K562 (cell line): Measurements from ENCODE around the gene UBR1. TPM values are rescaled to one million over a fixed set of nuclear protein-coding genes. Genes with fewer than 3 reads are reported as not detected.

Experiments
- ATAC-seq: fragments of 200-7000 bp; cut with Tn5 transposase; 3 replicates; pipeline ENCODE4 v1.9.1; 2020; ENCODE audit warnings: moderate library complexity
- BruUV-seq: library from RNA; stranded (reverse); fragments of 400-500 nt; replicated peaks from 2 replicates; lab custom pipeline; 2021; lab: Mats Ljungman, UMichigan
- CTCF ChIA-PET: fragments of 300-600 bp; formaldehyde crosslinking; extraction: SDS; loops from one replicate; lab custom pipeline; 2021; ENCODE audit warnings: low intra/inter-chr PET ratio; lab: Yijun Ruan, JAX
- POLR2A ChIA-PET: fragments of 300-600, 350-650 bp; sonication (Branson Sonifier 250); formaldehyde crosslinking; extraction: SDS; loops from one replicate; lab custom pipeline; 2021; ENCODE audit warnings: antibody characterized with exemption, inconsistent platforms; lab: Yijun Ruan, JAX
- DNase-seq, 4 experiments: peaks; one replicate each; pipeline versions ENCODE4 v3.0.0 to v3.0.0-alpha.2; 2011 to 2018; ENCODE audit warnings: low spot score in 3 of 4, mixed read lengths in 3 of 4; ENCODE audit errors: extremely low read depth in 1 of 4
- FAIRE-seq: peaks from 2 replicates; lab custom pipeline; 2011; peaks lifted over from hg19 to GRCh38; lab: Jason Lieb, UNC
- H2AFZ ChIP-seq: 2 replicates; pipeline ENCODE4 v1.6.0; 2011; ENCODE audit warnings: low read depth, low read length, control low read depth, inconsistent platforms
- H3K27ac ChIP-seq: fragments of 200-600 bp; 3 replicates; pipeline ENCODE4 v1.8.0; 2011; ENCODE audit warnings: low read depth, mild to moderate bottlenecking, control low read depth, inconsistent platforms, low read length, moderate library complexity, mixed read lengths; ENCODE audit errors: extremely low read depth
- H3K27me3 ChIP-seq, 2 experiments: fragments of 300-600 bp in 1 of 2; 2 replicates in 1 of 2; 3 replicates in 1 of 2; pipeline versions ENCODE4 v1.6.0 to v1.8.0; 2011; ENCODE audit warnings: inconsistent platforms in 2 of 2, low read length in 2 of 2, mild to moderate bottlenecking in 1 of 2, mixed read lengths in 1 of 2, moderate library complexity in 1 of 2; ENCODE audit not compliant: control insufficient read depth in 2 of 2, insufficient read depth in 2 of 2
- H3K36me3 ChIP-seq: fragments of 300-600 bp; 3 replicates; pipeline ENCODE4 v1.8.0; 2011; ENCODE audit warnings: mild to moderate bottlenecking, low read length, inconsistent platforms; ENCODE audit not compliant: control insufficient read depth, insufficient read depth
- H3K4me1 ChIP-seq, 2 experiments: fragments of 200-600 bp in 1 of 2; replicated peaks in 1 of 2; 2 replicates in 1 of 2; 3 replicates in 1 of 2; pipeline versions ENCODE4 v1.5.1 to v1.8.0; 2011; ENCODE audit warnings: inconsistent platforms in 2 of 2, low read length in 2 of 2, mild to moderate bottlenecking in 1 of 2, mixed read lengths in 1 of 2, moderate library complexity in 1 of 2; ENCODE audit not compliant: control insufficient read depth in 2 of 2, insufficient read depth in 2 of 2
- H3K4me2 ChIP-seq: 2 replicates; pipeline ENCODE4 v1.6.1; 2011; ENCODE audit warnings: low read length, control low read depth, inconsistent platforms, mixed read lengths; ENCODE audit not compliant: insufficient read depth
- H3K4me3 ChIP-seq: fragments of 200-600 bp; sonication (generic), shearing (Covaris generic); 2 replicates; pipeline ENCODE4 v1.5.1; 2016; ENCODE audit warnings: control low read depth, inconsistent platforms
- H3K79me2 ChIP-seq: fragments of 200-600 bp; 3 replicates; pipeline ENCODE4 v1.8.0; 2011; ENCODE audit warnings: low read length, inconsistent platforms; ENCODE audit not compliant: control insufficient read depth, insufficient read depth
- H3K9ac ChIP-seq, 2 experiments: 2 replicates each; pipeline versions ENCODE4 v1.6.0 to v1.6.1; 2011; ENCODE audit warnings: low read depth in 2 of 2, low read length in 2 of 2, control low read depth in 1 of 2, inconsistent platforms in 1 of 2, mild to moderate bottlenecking in 1 of 2, mixed read lengths in 1 of 2; ENCODE audit not compliant: insufficient read depth in 1 of 2
- H3K9me1 ChIP-seq: one replicate; pipeline ENCODE4 v1.6.0; 2011; ENCODE audit warnings: inconsistent platforms, mild to moderate bottlenecking, low read length, moderate library complexity; ENCODE audit not compliant: control insufficient read depth, insufficient read depth
- H3K9me3 ChIP-seq: replicated peaks from 2 replicates; pipeline ENCODE4 v1.5.1; 2011; ENCODE audit warnings: low read depth, low read length, inconsistent platforms; ENCODE audit not compliant: control insufficient read depth, insufficient read depth
- H4K20me1 ChIP-seq: replicated peaks from 2 replicates; pipeline ENCODE4 v1.6.1; 2011; ENCODE audit warnings: low read length, inconsistent platforms, mixed read lengths; ENCODE audit not compliant: control insufficient read depth, insufficient read depth
- C11orf30 ChIP-seq: fragments of 450-650 bp; IDR thresholded peaks from 2 replicates; pipeline ENCODE4 v1.6.1; 2016; ENCODE audit warnings: low read depth, mild to moderate bottlenecking
- CBX2 ChIP-seq: fragments of 200-600 bp; sonication (generic); IDR thresholded peaks from one replicate; pipeline ENCODE4 v1.6.1; 2012; ENCODE audit warnings: mild to moderate bottlenecking, low read length, inconsistent platforms; ENCODE audit not compliant: insufficient read depth, poor library complexity, severe bottlenecking
- CGGBP1 ChIP-seq: fragments of 250-450 bp; sonication (Bioruptor Pico); IDR thresholded peaks from 2 replicates; pipeline ENCODE4 v1.9.0; 2021; ENCODE audit warnings: mild to moderate bottlenecking
- ELF2 ChIP-seq: fragments of 250-450 bp; sonication (Bioruptor Pico); IDR thresholded peaks from 2 replicates; pipeline ENCODE4 v1.5.0; 2021; ENCODE audit warnings: mild to moderate bottlenecking
- FOSL1 ChIP-seq: fragments of 200-800 bp; sonication (Bioruptor generic); conservative IDR thresholded peaks from 2 replicates; pipeline ENCODE4 v1.6.1; 2016; ENCODE audit warnings: missing genetic modification characterization, missing compliant biosample characterization
- FOXA3 ChIP-seq, 2 experiments: fragments of 450-650 bp in 1 of 2; sonication (generic) in 1 of 2; formaldehyde crosslinking; IDR thresholded peaks in 1 of 2; conservative IDR thresholded peaks in 1 of 2; 2 replicates each; pipeline versions ENCODE4 v1.4.0 to v1.8.0; 2020 to 2022; ENCODE audit warnings: mild to moderate bottlenecking in 2 of 2, missing genetic modification reagents in 1 of 2
- MAFF ChIP-seq: IDR thresholded peaks from 2 replicates; pipeline ENCODE4 v1.6.1; 2012; ENCODE audit warnings: low read length, improper control_type of control experiment
- MAFK ChIP-seq: IDR thresholded peaks from 2 replicates; pipeline ENCODE4 v1.6.1; 2011; ENCODE audit warnings: low read length, improper control_type of control experiment
- PTTG1 ChIP-seq: fragments of 450-650 bp; IDR thresholded peaks from 2 replicates; pipeline ENCODE4 v1.6.1; 2016; ENCODE audit warnings: low read depth, mild to moderate bottlenecking, missing genetic modification characterization, missing compliant biosample characterization
- SLC30A9 ChIP-seq: fragments of 250-450 bp; sonication (Bioruptor Pico); IDR thresholded peaks from 2 replicates; pipeline ENCODE4 v1.8.0; 2022; ENCODE audit warnings: mild to moderate bottlenecking, moderate library complexity
- SOX6 ChIP-seq: fragments of 450-650 bp; IDR thresholded peaks from 2 replicates; pipeline ENCODE4 v1.6.1; 2014; ENCODE audit warnings: mild to moderate bottlenecking
- ZHX1 ChIP-seq: fragments of 150-350 bp; conservative IDR thresholded peaks from 2 replicates; pipeline ENCODE4 v1.6.1; 2014; ENCODE audit warnings: low read length
- ZNF282 ChIP-seq: sonication (generic); formaldehyde crosslinking; IDR thresholded peaks from 2 replicates; pipeline ENCODE4 v1.8.1; 2023; ENCODE audit warnings: missing genetic modification reagents
- ZNF316 ChIP-seq: fragments of 450-650 bp; IDR thresholded peaks from 2 replicates; pipeline ENCODE4 v1.6.1; 2016
- ZNF586 ChIP-seq: fragments of 450-650 bp; formaldehyde crosslinking; conservative IDR thresholded peaks from 2 replicates; pipeline ENCODE4 v1.4.0; 2020; ENCODE audit warnings: mild to moderate bottlenecking, moderate library complexity
- WGBS: fragments of 100-300 bp; shearing (Covaris generic); methylation state at CpG from one replicate; pipeline ENCODE4 v1.1.6; 2016; ENCODE audit warnings: low coverage, mixed read lengths; ENCODE audit not compliant: insufficient coverage; ENCODE audit errors: missing lambda C conversion rate; 5-methylcytosine and 5-hydroxymethylcytosine counted together
- in situ Hi-C: fragments of 300-500 bp; cut with MboI; formaldehyde crosslinking; loops from 4 replicates; pipeline ENCODE4 v1.15.0; 2018; ENCODE audit warnings: inconsistent platforms, mixed read lengths
- intact Hi-C: fragments of 100-400 bp; cut with micrococcal nuclease; formaldehyde crosslinking; loops from 2 replicates; pipeline ENCODE4 v1.14.2; 2022
- polyA plus RNA-seq, 8 experiments: library from polyadenylated mRNA; depleted of rRNA in 4 of 8; stranded (reverse) in 5 of 8; unstranded in 3 of 8; fragments of >200 nt; fragmentation: Nextera tagmentation in 2 of 8; fragmentation: Illumina TruSeq in 1 of 8; extraction: Ambion mirVana in 2 of 8; extraction: Trizol in 1 of 8; gene quantifications; 2 replicates each; pipeline versions ENCODE4 v1.2.1 to v1.2.3, GENCODE V29; 2011 to 2014; ENCODE audit warnings: inconsistent platforms in 1 of 8, missing spikeins in 1 of 8
- total RNA-seq, 7 experiments: library from RNA; depleted of rRNA in 6 of 7; stranded (reverse); fragments of >200 nt in 6 of 7; fragmentation: Illumina TruSeq in 2 of 7; extraction: Trizol in 2 of 7; gene quantifications; 2 replicates each; pipeline versions ENCODE4 v1.2.1 to v1.2.3, GENCODE V29; 2011 to 2021; ENCODE audit warnings: low replicate concordance in 1 of 7

The UBR1 gene
- total and polyA plus RNA-seq, 9 of the 15 experiments (the other 6 are each of a cell fraction or from before 2014, with no cell fraction given) = 5.8 to 30.7 (median 15.3) TPM

- H2AFZ ChIP-seq = no peak overlapping the region
- H3K79me2 ChIP-seq = no peaks in the 10 kb centered on the region
- H4K20me1 ChIP-seq = no peaks in the 10 kb centered on the region
- H3K4me1 ChIP-seq = peaks cover 0 to 10% of the 10 kb centered on the region in 2 experiments; a peak in 3 of 5 replicates
- no TSS peak for BruUV-seq
- DNase-seq = no peak
- CTCF ChIA-PET = no interaction called here
- peaks cover 82% of the 10 kb centered on the region for H3K36me3 ChIP-seq
- no peak for TF ChIP-seq FOXA3 (CRISPR knock-in tag; conservative IDR thresholded peaks at IDR 0.05 in 1 of 2, IDR thresholded peaks at IDR 0.05 in 1 of 2)
- TF ChIP-seq C11orf30 = peak; percentile 64
- no peak for TF ChIP-seq ELF2 (CRISPR knock-in tag)
- TF ChIP-seq MAFK = peak; percentile 50; the same call in 1 of the 2 replicates
- TF ChIP-seq ZNF316 = peak; percentile 87
- peak; percentile 13; the same call in 1 of the 2 replicates for TF ChIP-seq MAFF
- no peak for TF ChIP-seq SLC30A9 (CRISPR knock-in tag)
- no peaks in the 10 kb centered on the region for H3K27me3 ChIP-seq
- no peak overlapping the region for H3K4me3 ChIP-seq
- no peak for FAIRE-seq
- no peak for ATAC-seq
- no peak overlapping the region for H3K27ac ChIP-seq
- POLR2A ChIA-PET = interaction anchor here (1.4 kb wide), 1 partner anchor 19 kb away, joined by 4 read pairs; no protein-coding TSS in a partner anchor
- no peak overlapping the region for H3K9ac ChIP-seq
- in situ Hi-C loops = no loop called here
- no peaks in the 10 kb centered on the region for H3K9me1 ChIP-seq
- intact Hi-C loops = no loop called here
- no peaks in the 10 kb centered on the region for H3K9me3 ChIP-seq
- H3K4me2 ChIP-seq = no peak overlapping the region
Observed at GRCh38 chr15:42955518-42955917, 150.3 kb downstream of the UBR1 start.

GRCh38 chr15:42954291-42954690 lies 151.5 kb downstream of the UBR1 start:
- Histone ChIP-seq H4K20me1 (no peaks in the 10 kb centered on the region), H3K9me1 (no peaks in the 10 kb centered on the region), H3K79me2 (no peaks in the 10 kb centered on the region), H3K4me3 (no peak overlapping the region), H3K9me3 (no peaks in the 10 kb centered on the region), H3K4me2 (no peak overlapping the region), H3K27ac (no peak overlapping the region), H3K36me3 (peaks cover 76% of the 10 kb centered on the region), H3K9ac (no peak overlapping the region), H3K4me1 (peaks cover 0 to 10% of the 10 kb centered on the region in 2 experiments; a peak in 3 of 5 replicates), H2AFZ (no peak overlapping the region), H3K27me3 (no peaks in the 10 kb centered on the region)
- no TSS peak for BruUV-seq
- CTCF ChIA-PET = no interaction called here
- ATAC-seq (peak; percentile 53; the same call in 2 of the 3 replicates), DNase-seq (peak in 1 of 4 experiments; percentile 19), FAIRE-seq (no peak)
- POLR2A ChIA-PET = interaction anchor here (0.7 kb wide), 1 partner anchor 20 kb away, joined by 3 read pairs; no protein-coding TSS in a partner anchor
- 40% methylated on average over 4 of the region's 4 CpGs for WGBS
- intact Hi-C loops = no loop called here
- in situ Hi-C loops = no loop called here
- TF ChIP-seq MAFF = peak; percentile 60
- TF ChIP-seq CBX2 = no peak
- TF ChIP-seq CGGBP1 (CRISPR knock-in tag) = no peak
- peak; percentile 45 for TF ChIP-seq C11orf30
- TF ChIP-seq SOX6 = peak; percentile 59; the same call in 1 of the 2 replicates
- no peak for TF ChIP-seq PTTG1 (tag)
- no peak for TF ChIP-seq ZNF586 (CRISPR knock-in tag)
- TF ChIP-seq ZHX1 = no peak
- TF ChIP-seq FOSL1 (tag) = no peak
- no peak for TF ChIP-seq ZNF282 (CRISPR knock-in tag)
